HUES48 (cell line): ENCODE data around the gene ZFP36L2.

ENCODE experiments used
- H3K27ac ChIP-seq: one replicate; pipeline ENCODE4 v1.7.0; 2013; ENCODE audit warnings: low read depth, low read length, inconsistent platforms
- H3K27me3 ChIP-seq: 2 replicates; pipeline ENCODE4 v1.6.1; 2013; ENCODE audit warnings: mild to moderate bottlenecking, low read length; ENCODE audit not compliant: control insufficient read depth, insufficient read depth
- H3K36me3 ChIP-seq: 2 replicates; pipeline ENCODE4 v1.6.1; 2013; ENCODE audit warnings: low read length; ENCODE audit not compliant: control insufficient read depth, insufficient read depth
- H3K4me1 ChIP-seq: 2 replicates; pipeline ENCODE4 v1.6.1; 2013; ENCODE audit warnings: mild to moderate bottlenecking, low read length; ENCODE audit not compliant: control insufficient read depth, insufficient read depth
- H3K4me3 ChIP-seq: 2 replicates; pipeline ENCODE4 v1.5.1; 2013; ENCODE audit warnings: mild to moderate bottlenecking, low read depth, low read length
- H3K9ac ChIP-seq: 2 replicates; pipeline ENCODE4 v1.6.1; 2013; ENCODE audit warnings: mild to moderate bottlenecking, low read depth, low read length, moderate library complexity
- H3K9me3 ChIP-seq: 2 replicates; pipeline ENCODE4 v1.6.1; 2013; ENCODE audit warnings: low read length; ENCODE audit not compliant: control insufficient read depth, insufficient read depth

Gene ZFP36L2

DNA sequence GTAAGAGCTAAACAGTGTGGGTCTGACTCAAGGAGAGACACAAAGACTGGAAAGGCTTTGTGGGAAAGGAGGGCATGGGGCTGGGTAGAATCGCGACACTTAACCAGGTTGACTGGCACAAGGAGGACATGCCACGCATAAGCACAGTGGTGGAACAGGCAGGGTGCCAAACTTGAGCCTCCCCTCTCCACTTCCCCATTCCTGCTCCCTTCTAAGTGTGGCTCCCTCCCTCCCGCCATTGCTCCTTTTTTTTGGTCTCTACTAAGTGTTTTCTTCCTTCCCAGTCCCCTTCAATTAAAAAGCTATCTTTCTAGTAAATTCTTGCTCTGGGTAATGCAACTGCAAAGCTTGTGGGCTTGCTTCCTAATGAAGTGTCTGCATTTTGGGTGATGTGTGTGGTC is 40.3 kb upstream of the ZFP36L2 start:
- Histone ChIP-seq H3K9ac (no peak overlapping the region), H3K9me3 (no peaks in the 10 kb centered on the region), H3K36me3 (no peaks in the 10 kb centered on the region), H3K27me3 (no peaks in the 10 kb centered on the region), H3K4me1 (peaks cover 11% of the 10 kb centered on the region), H3K27ac (no peak overlapping the region), H3K4me3 (no peak overlapping the region)

DNA sequence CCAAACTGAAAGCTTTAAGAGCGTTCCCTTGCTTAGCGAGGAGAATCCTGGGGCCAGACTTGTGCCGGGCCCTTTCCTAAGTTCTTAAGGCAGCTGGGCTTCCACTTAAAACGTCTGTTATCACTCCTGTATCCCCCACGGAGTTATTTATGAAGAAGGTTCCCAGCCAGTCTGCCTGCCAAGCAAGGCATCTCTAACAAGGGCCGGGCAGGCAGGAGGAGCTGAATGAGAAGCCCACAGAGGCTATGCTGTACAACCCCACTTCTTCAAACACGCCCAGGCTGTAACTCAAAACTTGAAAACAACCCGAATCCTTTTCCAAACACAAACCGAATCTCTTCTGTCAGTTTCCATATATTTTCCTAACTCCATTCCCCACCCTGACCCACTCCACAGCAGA is 39.0 kb upstream of the ZFP36L2 start:
- Histone ChIP-seq H3K27ac (no peak overlapping the region), H3K27me3 (no peaks in the 10 kb centered on the region), H3K36me3 (no peaks in the 10 kb centered on the region), H3K4me3 (no peak overlapping the region), H3K9ac (no peak overlapping the region), H3K9me3 (no peaks in the 10 kb centered on the region), H3K4me1 (peaks cover 11% of the 10 kb centered on the region)

DNA sequence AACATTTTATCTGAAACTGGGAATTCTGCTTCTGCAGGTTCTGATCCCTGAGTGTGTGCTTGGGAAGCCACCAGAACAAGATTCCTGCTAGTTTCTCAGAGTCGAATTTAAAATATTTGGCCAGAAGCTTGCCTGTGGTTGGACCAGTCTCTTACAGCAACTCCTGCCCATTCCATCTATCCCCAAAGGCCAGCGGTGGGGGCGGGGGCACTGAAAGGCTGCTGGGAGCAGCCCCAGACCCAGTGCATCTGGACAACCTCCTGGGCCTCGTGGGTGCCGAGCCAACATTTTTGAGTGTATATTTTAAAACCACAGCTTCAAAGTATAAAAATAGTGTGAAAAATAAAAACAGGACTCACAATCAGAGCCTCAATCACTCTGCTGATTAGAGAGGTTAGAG is 38.6 kb upstream of the ZFP36L2 start:
- no peaks in the 10 kb centered on the region for H3K9me3 ChIP-seq
- H3K27ac ChIP-seq = no peak overlapping the region
- H3K27me3 ChIP-seq = no peaks in the 10 kb centered on the region
- peaks cover 11% of the 10 kb centered on the region for H3K4me1 ChIP-seq
- H3K9ac ChIP-seq = no peak overlapping the region
- no peak overlapping the region for H3K4me3 ChIP-seq
- H3K36me3 ChIP-seq = no peaks in the 10 kb centered on the region

DNA sequence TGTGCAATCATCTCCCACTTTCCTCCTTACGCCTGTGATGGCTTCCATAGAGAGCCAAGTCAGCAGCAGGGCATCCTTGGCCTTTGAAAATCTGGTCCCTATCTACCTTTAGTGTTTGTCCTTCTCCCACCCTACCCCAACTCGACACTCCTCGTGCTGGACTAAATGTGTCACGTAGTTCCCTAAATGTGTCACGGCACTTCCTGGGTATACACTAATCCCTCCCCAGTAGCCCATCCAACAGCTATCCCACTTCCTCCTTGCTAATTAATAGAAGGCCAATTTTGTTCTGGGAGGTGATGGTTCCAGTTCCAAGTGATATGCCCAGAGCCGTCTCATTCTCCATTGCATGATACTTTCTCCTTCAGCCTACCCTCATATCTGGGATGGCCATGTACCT is 36.5 kb upstream of the ZFP36L2 start:
- H3K36me3 ChIP-seq = no peaks in the 10 kb centered on the region
- H3K4me3 ChIP-seq = no peak overlapping the region
- no peak overlapping the region for H3K27ac ChIP-seq
- peaks cover 1% of the 10 kb centered on the region; the same call in 1 of the 2 replicates for H3K4me1 ChIP-seq
- H3K9ac ChIP-seq = no peak overlapping the region
- H3K27me3 ChIP-seq = no peaks in the 10 kb centered on the region
- H3K9me3 ChIP-seq = no peaks in the 10 kb centered on the region

DNA sequence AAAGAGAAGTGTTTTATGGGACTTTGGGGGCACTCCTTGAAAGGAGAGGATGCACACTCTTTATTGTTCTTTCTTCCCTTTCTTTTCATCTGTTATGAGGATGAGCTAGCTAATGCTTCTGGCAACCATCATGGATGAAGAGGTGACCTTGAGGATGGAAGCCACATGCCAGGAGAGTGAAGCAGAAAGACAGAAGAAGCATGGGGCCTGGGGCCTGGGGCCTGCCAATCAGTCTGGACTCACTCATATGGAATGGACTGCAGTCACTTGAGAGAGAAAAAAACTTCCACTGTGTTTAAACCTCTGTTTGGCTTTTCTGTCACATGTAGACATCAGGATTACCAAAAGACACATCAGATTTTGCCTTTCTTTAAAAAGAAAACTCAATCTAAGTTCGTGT is 35.8 kb upstream of the ZFP36L2 start:
- no peak overlapping the region for H3K4me3 ChIP-seq
- H3K9ac ChIP-seq = no peak overlapping the region
- H3K27me3 ChIP-seq = no peaks in the 10 kb centered on the region
- no peaks in the 10 kb centered on the region for H3K36me3 ChIP-seq
- H3K4me1 ChIP-seq = no peaks in the 10 kb centered on the region
- H3K9me3 ChIP-seq = no peaks in the 10 kb centered on the region
- no peak overlapping the region for H3K27ac ChIP-seq

DNA sequence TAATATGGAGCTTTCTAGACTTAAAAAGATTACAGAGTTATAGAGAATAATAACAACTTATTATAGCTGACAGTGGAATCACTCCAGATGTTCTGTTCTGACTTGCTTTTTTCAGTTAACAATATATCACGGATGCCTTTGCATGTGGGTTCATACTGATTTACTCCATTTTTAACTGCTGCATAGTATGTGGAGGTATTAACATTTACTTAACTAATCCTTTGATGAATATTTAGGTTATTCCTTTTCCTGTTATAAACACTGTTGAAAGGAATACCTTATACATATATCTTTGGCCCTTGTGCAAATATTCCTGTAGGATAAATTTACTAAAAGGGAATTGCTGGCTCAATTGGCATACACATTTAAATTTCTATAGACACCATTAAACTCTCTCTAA is 33.1 kb upstream of the ZFP36L2 start:
- H3K27me3 ChIP-seq = no peaks in the 10 kb centered on the region
- H3K4me3 ChIP-seq = no peak overlapping the region
- H3K4me1 ChIP-seq = no peaks in the 10 kb centered on the region
- no peak overlapping the region for H3K9ac ChIP-seq
- no peak overlapping the region for H3K27ac ChIP-seq
- no peaks in the 10 kb centered on the region for H3K9me3 ChIP-seq
- no peaks in the 10 kb centered on the region for H3K36me3 ChIP-seq

DNA sequence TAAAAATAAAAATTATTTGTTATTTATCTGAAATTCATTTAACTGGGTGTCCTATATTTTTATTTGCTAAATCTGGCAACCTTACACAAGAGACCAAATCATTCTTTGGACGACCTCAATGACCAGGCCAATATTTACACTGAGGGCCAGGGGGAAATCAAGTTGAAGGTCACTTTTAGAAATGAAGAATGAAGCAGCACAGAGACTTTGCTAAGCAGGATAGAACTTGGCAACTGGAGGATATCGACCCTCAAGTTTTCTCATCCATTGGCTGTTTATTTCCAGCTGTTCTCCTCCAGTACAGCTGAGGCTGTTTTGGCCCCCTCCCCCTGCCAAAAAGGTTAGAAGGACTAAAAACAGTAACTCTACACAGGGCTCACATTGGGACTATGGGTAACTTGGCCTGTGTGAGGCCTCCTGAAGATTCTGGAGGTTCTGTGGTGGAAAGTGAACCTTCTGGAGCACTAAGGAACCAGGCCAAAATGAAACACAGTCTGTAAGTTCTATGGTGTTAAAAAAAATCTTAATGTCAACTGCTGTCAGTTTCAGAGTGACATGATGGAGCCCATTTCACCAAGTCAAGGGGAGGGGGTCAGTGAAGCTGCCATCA is 32.2 kb upstream of the ZFP36L2 start:
- Histone ChIP-seq H3K9ac (no peak overlapping the region), H3K27ac (no peak overlapping the region), H3K36me3 (no peaks in the 10 kb centered on the region), H3K9me3 (no peaks in the 10 kb centered on the region), H3K27me3 (no peaks in the 10 kb centered on the region), H3K4me1 (no peaks in the 10 kb centered on the region), H3K4me3 (no peak overlapping the region)

DNA sequence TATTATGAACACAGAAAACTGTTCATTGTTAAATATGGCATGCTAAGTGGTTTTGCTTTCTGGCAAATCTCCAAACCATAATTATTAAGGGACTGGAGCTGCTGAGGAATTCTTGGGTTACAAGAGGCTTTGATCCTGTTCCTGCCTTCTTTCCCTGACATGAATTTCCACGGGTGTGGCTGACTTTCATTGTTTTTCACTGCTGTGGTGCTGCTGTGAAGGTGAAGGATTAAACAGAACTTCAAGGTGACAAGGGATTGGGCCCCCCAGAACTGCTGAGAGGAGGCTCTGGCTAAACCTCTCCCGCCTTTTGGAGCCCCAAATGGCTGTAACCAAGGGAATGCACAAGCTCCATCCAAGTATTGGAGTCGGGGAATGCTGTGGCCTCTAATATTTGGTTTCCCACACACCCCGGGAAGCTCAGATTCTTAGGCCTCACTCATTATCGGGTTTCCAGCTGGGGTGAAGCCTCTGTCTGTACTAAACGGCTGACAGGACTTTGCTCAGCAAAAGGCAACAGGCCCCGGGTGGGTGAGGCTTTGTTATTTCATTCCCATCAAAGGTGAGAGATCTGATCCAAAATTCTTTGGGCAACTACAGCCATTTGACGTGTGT is 29.0 kb upstream of the ZFP36L2 start:
- H3K9ac ChIP-seq = no peak overlapping the region
- H3K9me3 ChIP-seq = no peaks in the 10 kb centered on the region
- H3K36me3 ChIP-seq = no peaks in the 10 kb centered on the region
- no peak overlapping the region for H3K27ac ChIP-seq
- H3K27me3 ChIP-seq = no peaks in the 10 kb centered on the region
- no peak overlapping the region for H3K4me3 ChIP-seq
- no peaks in the 10 kb centered on the region for H3K4me1 ChIP-seq

DNA sequence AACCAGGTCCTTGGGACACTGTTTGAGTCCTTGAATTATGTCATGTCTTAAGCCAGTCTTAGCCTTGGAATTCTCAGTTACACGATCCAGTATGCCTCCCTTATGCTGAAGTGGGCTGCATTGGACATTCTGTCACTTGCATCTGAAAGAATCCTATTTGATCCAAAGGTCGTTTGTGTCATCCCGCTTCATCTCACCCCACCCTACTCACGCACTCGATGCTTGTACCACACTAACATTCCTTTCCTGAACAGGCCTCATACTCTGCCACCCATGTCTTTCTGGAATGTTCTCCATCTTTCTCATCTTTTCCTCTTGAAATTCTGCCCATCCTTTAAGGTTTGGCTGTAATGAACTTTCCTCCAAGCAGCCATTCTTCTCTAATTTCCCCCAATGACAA is 27.9 kb upstream of the ZFP36L2 start:
- Histone ChIP-seq H3K9ac (no peak overlapping the region), H3K27me3 (no peaks in the 10 kb centered on the region), H3K4me3 (no peak overlapping the region), H3K27ac (no peak overlapping the region), H3K4me1 (no peaks in the 10 kb centered on the region), H3K9me3 (no peaks in the 10 kb centered on the region), H3K36me3 (no peaks in the 10 kb centered on the region)

DNA sequence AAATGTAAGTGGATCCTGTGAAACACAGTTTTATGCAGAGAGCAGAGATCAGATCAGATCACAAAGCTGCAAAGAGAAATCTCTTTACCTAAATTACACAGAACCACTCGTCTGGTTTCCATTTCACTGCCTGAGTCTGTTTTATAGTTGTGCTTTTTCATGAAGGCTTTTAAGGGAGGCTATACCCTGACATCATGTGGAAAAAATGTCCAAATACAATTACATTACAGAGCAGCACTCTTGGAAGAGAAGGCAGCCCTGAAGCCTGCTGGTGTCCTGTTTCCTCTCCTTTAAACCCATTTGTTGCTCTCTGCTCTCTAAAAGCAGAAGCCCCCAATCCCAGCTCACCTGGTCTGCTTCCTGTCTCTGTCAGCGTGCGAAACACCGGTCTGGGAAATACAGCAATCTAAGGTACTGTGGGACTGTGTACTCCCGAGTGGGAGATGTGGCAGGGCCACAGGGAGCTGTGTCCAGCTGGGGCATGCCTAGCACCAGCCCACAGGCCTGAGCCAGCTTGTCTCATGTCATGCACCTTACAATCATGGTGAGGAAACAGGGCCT is 24.8 kb upstream of the ZFP36L2 start:
- no peak overlapping the region for H3K9ac ChIP-seq
- H3K27ac ChIP-seq = no peak overlapping the region
- H3K27me3 ChIP-seq = no peaks in the 10 kb centered on the region
- H3K4me1 ChIP-seq = peaks cover 2% of the 10 kb centered on the region; the same call in 1 of the 2 replicates
- H3K36me3 ChIP-seq = no peaks in the 10 kb centered on the region
- H3K4me3 ChIP-seq = no peak overlapping the region
- no peaks in the 10 kb centered on the region for H3K9me3 ChIP-seq

DNA sequence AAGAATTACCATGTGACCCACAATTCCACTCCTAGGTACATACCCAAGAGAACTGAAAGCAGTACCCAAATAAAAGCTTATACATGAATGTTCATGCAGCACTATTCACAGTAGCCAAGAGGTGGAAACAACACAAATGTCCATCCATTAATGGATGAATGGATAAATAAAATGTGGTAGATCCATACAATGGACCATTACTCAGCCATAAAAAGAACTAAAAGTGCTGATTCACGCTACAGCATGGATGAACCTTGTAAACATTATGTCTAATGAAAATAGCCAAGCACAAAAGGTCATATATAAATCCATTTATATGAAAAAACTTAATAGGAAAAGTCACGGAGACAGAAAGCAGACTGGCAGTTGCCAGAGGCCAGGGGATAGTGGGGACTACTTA is 23.6 kb upstream of the ZFP36L2 start:
- H3K4me3 ChIP-seq = no peak overlapping the region
- H3K36me3 ChIP-seq = no peaks in the 10 kb centered on the region
- no peaks in the 10 kb centered on the region for H3K9me3 ChIP-seq
- no peaks in the 10 kb centered on the region for H3K27me3 ChIP-seq
- peaks cover 2% of the 10 kb centered on the region; the same call in 1 of the 2 replicates for H3K4me1 ChIP-seq
- H3K27ac ChIP-seq = no peak overlapping the region
- H3K9ac ChIP-seq = no peak overlapping the region
